Measurements from ENCODE around the gene STK39.

STK39 gene

GRCh38 chr2:168059758-168060157 is 187.6 kb downstream of the STK39 start:
- no peak overlapping the region for H3K27ac ChIP-seq (replicated peaks)
- no peaks in the 10 kb centered on the region for H3K27me3 ChIP-seq (ENCODE audit: insufficient read depth, poor library complexity, severe bottlenecking)
- no peak overlapping the region for H3K4me3 ChIP-seq (replicated peaks; ENCODE audit: insufficient read depth, low read length)
- TF ChIP-seq CTCF (IDR thresholded peaks at IDR 0.05; ENCODE audit: insufficient read depth, low read length) (no peak), REST (IDR thresholded peaks at IDR 0.05; ENCODE audit: insufficient replicate concordance, low read depth) (no peak), GABPA (IDR thresholded peaks at IDR 0.05; ENCODE audit: low read depth) (no peak), SPI1 (IDR thresholded peaks at IDR 0.05; ENCODE audit: borderline replicate concordance, low read depth) (no peak), POLR2AphosphoS5 (IDR thresholded peaks at IDR 0.05; ENCODE audit: low read depth) (no peak)
- DNase-seq (ENCODE audit: low read depth in 1 of 2, low spot score in 1 of 2): no peak

GRCh38 chr2:168058675-168059074 is 188.7 kb downstream of the STK39 start:
- no peak overlapping the region for H3K4me3 ChIP-seq (replicated peaks; ENCODE audit: insufficient read depth, low read length)
- no peak overlapping the region for H3K27ac ChIP-seq (replicated peaks)
- no peaks in the 10 kb centered on the region for H3K27me3 ChIP-seq (ENCODE audit: insufficient read depth, poor library complexity, severe bottlenecking)
- TF ChIP-seq SPI1 (IDR thresholded peaks at IDR 0.05; ENCODE audit: borderline replicate concordance, low read depth) (no peak), CTCF (IDR thresholded peaks at IDR 0.05; ENCODE audit: insufficient read depth, low read length) (no peak), POLR2AphosphoS5 (IDR thresholded peaks at IDR 0.05; ENCODE audit: low read depth) (no peak)
- DNase-seq (ENCODE audit: low read depth in 1 of 2, low spot score in 1 of 2): no peak

GRCh38 chr2:168056242-168056787 is 191.1 kb downstream of the STK39 start:
- TF ChIP-seq POLR2AphosphoS5 (IDR thresholded peaks at IDR 0.05; ENCODE audit: low read depth) (no peak), SPI1 (IDR thresholded peaks at IDR 0.05; ENCODE audit: borderline replicate concordance, low read depth) (no peak), CTCF (IDR thresholded peaks at IDR 0.05; ENCODE audit: insufficient read depth, low read length) (no peak)
- no peaks in the 10 kb centered on the region for H3K27me3 ChIP-seq (ENCODE audit: insufficient read depth, poor library complexity, severe bottlenecking)
- DNase-seq (ENCODE audit: low read depth in 1 of 2, low spot score in 1 of 2): no peak
- no peak overlapping the region for H3K4me3 ChIP-seq (replicated peaks; ENCODE audit: insufficient read depth, low read length)
- H3K27ac ChIP-seq (replicated peaks): no peak overlapping the region

- Histone ChIP-seq H3K27ac (replicated peaks) (no peak overlapping the region), H3K27me3 (ENCODE audit: insufficient read depth, poor library complexity, severe bottlenecking) (no peaks in the 10 kb centered on the region), H3K4me3 (replicated peaks; ENCODE audit: insufficient read depth, low read length) (no peak overlapping the region)
- no peak for TF ChIP-seq POLR2AphosphoS5 (IDR thresholded peaks at IDR 0.05; ENCODE audit: low read depth)
- no peak for TF ChIP-seq GABPA (IDR thresholded peaks at IDR 0.05; ENCODE audit: low read depth)
- no peak for TF ChIP-seq SPI1 (IDR thresholded peaks at IDR 0.05; ENCODE audit: borderline replicate concordance, low read depth)
- no peak for TF ChIP-seq REST (IDR thresholded peaks at IDR 0.05; ENCODE audit: insufficient replicate concordance, low read depth)
- no peak for TF ChIP-seq CTCF (IDR thresholded peaks at IDR 0.05; ENCODE audit: insufficient read depth, low read length)
- DNase-seq (ENCODE audit: low read depth in 1 of 2, low spot score in 1 of 2): no peak
Observed at GRCh38 chr2:168054657-168055056, 192.7 kb downstream of the STK39 start.

Measured in HL-60 (cell line).